ENCODE results near the gene ITPRID1.

Gene ITPRID1

GRCh38 chr7:31665546-31665945 lies 151.7 kb downstream of the ITPRID1 start:
- Histone ChIP-seq H3K9me3 (ENCODE audit: control insufficient read depth, low read length) (no peaks in the 10 kb centered on the region), H3K27me3 (replicated peaks; ENCODE audit: control insufficient read depth, insufficient read depth, low read length) (peaks cover 9% of the 10 kb centered on the region), H3K4me3 (ENCODE audit: low read length) (no peak overlapping the region), H3K9ac (ENCODE audit: low read length) (no peak overlapping the region), H3K4me1 (ENCODE audit: control insufficient read depth, insufficient read depth, low read length) (no peaks in the 10 kb centered on the region), H3K36me3 (ENCODE audit: control insufficient read depth, insufficient read depth, low read length, severe bottlenecking) (no peaks in the 10 kb centered on the region)
- DNase-seq (ENCODE audit: low read depth): no peak

GRCh38 chr7:31669461-31669860 lies 155.6 kb downstream of the ITPRID1 start:
- H3K4me1 ChIP-seq (ENCODE audit: control insufficient read depth, insufficient read depth, low read length): no peaks in the 10 kb centered on the region
- H3K36me3 ChIP-seq (ENCODE audit: control insufficient read depth, insufficient read depth, low read length, severe bottlenecking): no peaks in the 10 kb centered on the region
- H3K9me3 ChIP-seq (ENCODE audit: control insufficient read depth, low read length): no peaks in the 10 kb centered on the region
- no peak overlapping the region for H3K4me3 ChIP-seq (ENCODE audit: low read length)
- DNase-seq (ENCODE audit: low read depth): no peak
- no peak overlapping the region for H3K9ac ChIP-seq (ENCODE audit: low read length)
- H3K27me3 ChIP-seq (replicated peaks; ENCODE audit: control insufficient read depth, insufficient read depth, low read length): no peaks in the 10 kb centered on the region

GRCh38 chr7:31679574-31680305 lies 165.8 kb downstream of the ITPRID1 start:
- DNase-seq (ENCODE audit: low read depth): no peak
- Histone ChIP-seq H3K27me3 (replicated peaks; ENCODE audit: control insufficient read depth, insufficient read depth, low read length) (peaks cover 4% of the 10 kb centered on the region), H3K9me3 (ENCODE audit: control insufficient read depth, low read length) (no peaks in the 10 kb centered on the region), H3K4me1 (ENCODE audit: control insufficient read depth, insufficient read depth, low read length) (no peaks in the 10 kb centered on the region), H3K9ac (ENCODE audit: low read length) (no peak overlapping the region), H3K36me3 (ENCODE audit: control insufficient read depth, insufficient read depth, low read length, severe bottlenecking) (no peaks in the 10 kb centered on the region), H3K4me3 (ENCODE audit: low read length) (no peak overlapping the region)

- DNase-seq (ENCODE audit: low read depth): no peak
- Histone ChIP-seq H3K36me3 (ENCODE audit: control insufficient read depth, insufficient read depth, low read length, severe bottlenecking) (no peaks in the 10 kb centered on the region), H3K27me3 (replicated peaks; ENCODE audit: control insufficient read depth, insufficient read depth, low read length) (peaks cover 17% of the 10 kb centered on the region), H3K9me3 (ENCODE audit: control insufficient read depth, low read length) (no peaks in the 10 kb centered on the region), H3K4me1 (ENCODE audit: control insufficient read depth, insufficient read depth, low read length) (no peaks in the 10 kb centered on the region), H3K9ac (ENCODE audit: low read length) (no peak overlapping the region), H3K4me3 (ENCODE audit: low read length) (no peak overlapping the region)
Measured at GRCh38 chr7:31683445-31684225, 169.7 kb downstream of the ITPRID1 start.

GRCh38 chr7:31687024-31687748 lies 173.3 kb downstream of the ITPRID1 start, which contains the start of gene PPP1R17:
TSS of gene PPP1R17 (plus strand) at chr7:31687215. CDS start at chr7:31692442, 5,227 bp downstream.
- H3K27me3 ChIP-seq (replicated peaks; ENCODE audit: control insufficient read depth, insufficient read depth, low read length): peaks cover 22% of the 10 kb centered on the region
- H3K9ac ChIP-seq (ENCODE audit: low read length): no peak within 1 kb of the TSS
- no peaks in the 10 kb centered on the region for H3K36me3 ChIP-seq (ENCODE audit: control insufficient read depth, insufficient read depth, low read length, severe bottlenecking)
- no peaks in the 10 kb centered on the region for H3K9me3 ChIP-seq (ENCODE audit: control insufficient read depth, low read length)
- H3K4me3 ChIP-seq (ENCODE audit: low read length): no peak within 1 kb of the TSS
- no peak for DNase-seq (ENCODE audit: low read depth)
- H3K4me1 ChIP-seq (ENCODE audit: control insufficient read depth, insufficient read depth, low read length): no peaks in the 10 kb centered on the region

- peaks cover 5% of the 10 kb centered on the region for H3K4me1 ChIP-seq (ENCODE audit: control insufficient read depth, insufficient read depth, low read length)
Measured at GRCh38 chr7:31688372-31688771, 174.5 kb downstream of the ITPRID1 start.

GRCh38 chr7:31688996-31689395 lies 175.1 kb downstream of the ITPRID1 start:
- peaks cover 26% of the 10 kb centered on the region for H3K27me3 ChIP-seq (replicated peaks; ENCODE audit: control insufficient read depth, insufficient read depth, low read length)
- no peak for DNase-seq (ENCODE audit: low read depth)
- no peak overlapping the region for H3K4me3 ChIP-seq (ENCODE audit: low read length)
- no peaks in the 10 kb centered on the region for H3K36me3 ChIP-seq (ENCODE audit: control insufficient read depth, insufficient read depth, low read length, severe bottlenecking)
- no peak overlapping the region for H3K9ac ChIP-seq (ENCODE audit: low read length)
- H3K4me1 ChIP-seq (ENCODE audit: control insufficient read depth, insufficient read depth, low read length): peaks cover 5% of the 10 kb centered on the region
- H3K9me3 ChIP-seq (ENCODE audit: control insufficient read depth, low read length): no peaks in the 10 kb centered on the region

More at GRCh38 chr7:31688372-31688771, 174.5 kb downstream of the ITPRID1 start:
- no peaks in the 10 kb centered on the region for H3K36me3 ChIP-seq (ENCODE audit: control insufficient read depth, insufficient read depth, low read length, severe bottlenecking)
- no peak overlapping the region for H3K9ac ChIP-seq (ENCODE audit: low read length)
- H3K4me3 ChIP-seq (ENCODE audit: low read length): no peak overlapping the region
- H3K9me3 ChIP-seq (ENCODE audit: control insufficient read depth, low read length): no peaks in the 10 kb centered on the region
- no peak for DNase-seq (ENCODE audit: low read depth)
- H3K27me3 ChIP-seq (replicated peaks; ENCODE audit: control insufficient read depth, insufficient read depth, low read length): peaks cover 26% of the 10 kb centered on the region

GRCh38 chr7:31690935-31691334 lies 177.0 kb downstream of the ITPRID1 start:
- no peaks in the 10 kb centered on the region for H3K36me3 ChIP-seq (ENCODE audit: control insufficient read depth, insufficient read depth, low read length, severe bottlenecking)
- no peak for DNase-seq (ENCODE audit: low read depth)
- peaks cover 26% of the 10 kb centered on the region for H3K27me3 ChIP-seq (replicated peaks; ENCODE audit: control insufficient read depth, insufficient read depth, low read length)
- H3K9me3 ChIP-seq (ENCODE audit: control insufficient read depth, low read length): no peaks in the 10 kb centered on the region
- no peak overlapping the region for H3K9ac ChIP-seq (ENCODE audit: low read length)
- no peak overlapping the region for H3K4me3 ChIP-seq (ENCODE audit: low read length)
- peaks cover 11% of the 10 kb centered on the region for H3K4me1 ChIP-seq (ENCODE audit: control insufficient read depth, insufficient read depth, low read length)

- H3K9ac ChIP-seq (ENCODE audit: low read length): no peak overlapping the region
- H3K4me1 ChIP-seq (ENCODE audit: control insufficient read depth, insufficient read depth, low read length): peaks cover 18% of the 10 kb centered on the region
- DNase-seq (ENCODE audit: low read depth): no peak
Measured at GRCh38 chr7:31692451-31692850, 178.6 kb downstream of the ITPRID1 start.

GRCh38 chr7:31692871-31693270 lies 179.0 kb downstream of the ITPRID1 start:
- H3K9me3 ChIP-seq (ENCODE audit: control insufficient read depth, low read length): no peaks in the 10 kb centered on the region
- peaks cover 18% of the 10 kb centered on the region for H3K27me3 ChIP-seq (replicated peaks; ENCODE audit: control insufficient read depth, insufficient read depth, low read length)
- no peak overlapping the region for H3K9ac ChIP-seq (ENCODE audit: low read length)
- no peaks in the 10 kb centered on the region for H3K36me3 ChIP-seq (ENCODE audit: control insufficient read depth, insufficient read depth, low read length, severe bottlenecking)
- no peak for DNase-seq (ENCODE audit: low read depth)
- H3K4me1 ChIP-seq (ENCODE audit: control insufficient read depth, insufficient read depth, low read length): peaks cover 18% of the 10 kb centered on the region
- H3K4me3 ChIP-seq (ENCODE audit: low read length): no peak overlapping the region

More at GRCh38 chr7:31692451-31692850, 178.6 kb downstream of the ITPRID1 start:
- no peaks in the 10 kb centered on the region for H3K36me3 ChIP-seq (ENCODE audit: control insufficient read depth, insufficient read depth, low read length, severe bottlenecking)
- no peak overlapping the region for H3K4me3 ChIP-seq (ENCODE audit: low read length)
- peaks cover 20% of the 10 kb centered on the region for H3K27me3 ChIP-seq (replicated peaks; ENCODE audit: control insufficient read depth, insufficient read depth, low read length)
- no peaks in the 10 kb centered on the region for H3K9me3 ChIP-seq (ENCODE audit: control insufficient read depth, low read length)

Data from adipocyte (in vitro differentiated cells).